ENCODE measurements around the gene PGAM1. TPM values are rescaled to one million over a fixed set of nuclear protein-coding genes. Genes with fewer than 3 reads are reported as not detected.
"Not testable (repeated sequence)": the region's sequence is repeated elsewhere in the genome, so short reads cannot be mapped to it uniquely, and the experiment has no call there.

Gene PGAM1
- polyA plus RNA-seq, 3 donors, result 172 to 199 (median 196) TPM

DNA sequence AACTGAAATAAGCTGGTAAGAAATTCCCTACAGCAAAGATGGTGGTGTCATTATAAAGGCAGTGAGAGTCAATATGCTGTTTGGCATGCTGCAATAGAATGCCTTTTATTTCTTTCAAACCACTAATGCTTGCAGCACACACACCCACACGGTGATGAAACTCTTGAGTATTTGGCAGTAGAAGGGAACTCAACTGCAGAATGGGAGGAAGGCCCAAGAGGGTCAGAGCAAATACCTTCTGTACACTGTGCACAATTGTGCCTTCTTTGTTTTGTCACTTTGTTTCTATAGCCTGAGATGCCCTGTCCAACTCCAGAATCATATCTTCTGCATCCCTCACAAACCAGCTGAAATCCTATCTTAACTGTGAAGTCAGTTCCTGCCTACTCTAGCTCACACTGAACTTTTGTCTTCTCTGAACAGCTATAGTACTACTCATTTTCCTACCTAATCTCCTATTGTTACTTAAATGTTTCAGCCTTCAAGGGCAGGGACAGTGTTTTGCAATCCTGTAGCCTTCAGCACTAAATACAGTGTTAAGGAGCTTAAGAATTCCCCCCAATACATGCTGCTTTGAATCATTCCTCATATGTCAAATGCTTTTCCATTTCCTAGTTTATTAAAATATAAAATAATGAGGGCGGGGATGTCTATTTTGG lies 50.1 kb downstream of the PGAM1 start:
- DNase-seq (ENCODE audit: extremely low read depth in 1 of 11, low read depth in 9 of 11, low spot score in 4 of 11), result no peak

DNA sequence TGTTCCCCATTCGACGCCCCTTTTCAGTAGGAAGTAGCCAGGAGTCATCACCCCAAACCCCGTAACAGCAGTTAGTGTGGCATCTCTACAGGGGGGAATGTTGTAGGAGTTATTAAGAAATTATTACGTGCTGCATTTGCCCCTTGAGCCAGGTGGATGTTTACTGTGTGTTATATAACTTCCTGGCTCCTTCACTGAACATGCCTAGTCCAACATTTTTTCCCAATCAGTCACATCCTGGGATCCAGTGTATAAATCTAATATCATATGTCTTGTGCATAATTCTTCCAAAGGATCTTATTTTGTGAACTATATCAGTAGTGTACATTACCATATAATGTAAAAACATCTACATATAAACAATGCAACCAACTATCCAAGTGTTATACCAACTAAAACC lies 53.4 kb downstream of the PGAM1 start:
- DNase-seq (ENCODE audit: extremely low read depth in 1 of 11, low read depth in 9 of 11, low spot score in 4 of 11), result not testable (repeated sequence)

GRCh38 chr10:97479939-97480338 lies 53.9 kb downstream of the PGAM1 start:
- no peak for DNase-seq (ENCODE audit: extremely low read depth in 1 of 11, low read depth in 9 of 11, low spot score in 4 of 11)

DNA sequence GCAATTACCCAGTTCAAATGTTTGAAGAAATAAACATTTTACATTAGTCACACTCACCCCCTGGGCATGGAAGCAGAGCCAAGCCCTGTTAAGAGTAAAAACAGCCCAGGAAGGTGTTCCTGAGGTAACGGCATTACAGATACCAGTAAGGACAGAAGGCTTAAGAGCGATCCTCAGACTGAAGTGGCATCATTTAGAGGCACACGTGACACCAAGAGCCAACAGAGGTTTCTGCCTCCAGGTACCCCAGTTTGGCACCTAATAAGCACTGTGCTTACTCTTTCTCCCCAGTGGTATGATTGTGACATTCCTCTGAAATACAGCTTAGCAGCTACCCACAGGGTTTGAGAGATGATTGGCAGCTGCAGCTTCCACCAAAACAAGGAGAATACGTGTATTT lies 55.1 kb downstream of the PGAM1 start:
- DNase-seq (ENCODE audit: extremely low read depth in 1 of 11, low read depth in 9 of 11, low spot score in 4 of 11), result no peak

DNA sequence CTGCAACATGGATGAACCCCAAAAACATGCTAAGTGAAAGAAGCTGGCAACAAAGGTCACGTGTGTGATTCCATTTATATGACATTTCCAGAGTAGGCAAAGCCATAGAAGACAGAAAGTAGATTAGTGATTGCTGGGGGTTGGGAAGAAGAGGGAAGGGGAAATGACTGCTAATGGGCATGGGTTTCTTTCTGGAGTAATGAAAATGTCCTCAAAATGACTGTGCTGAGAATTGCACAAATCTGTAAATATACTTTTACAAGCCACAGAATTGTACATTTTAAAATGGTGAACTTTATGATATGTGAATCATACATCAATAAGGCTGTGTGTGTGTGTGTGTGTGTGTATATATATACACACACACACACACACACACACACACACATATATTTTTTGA lies 56.4 kb downstream of the PGAM1 start:
- no peak for DNase-seq (ENCODE audit: extremely low read depth in 1 of 11, low read depth in 9 of 11, low spot score in 4 of 11)

Other genes with a start within 250 kb of the PGAM1 start
- gene SLIT1, start 240.2 kb upstream of the PGAM1 start, polyA plus RNA-seq (ENCODE audit: insufficient read length in 3 of 3), result 1 to 10 TPM; 6.9 to 7.7 (median 7.6) TPM
- 10 to 100 TPM; 27.3 to 42.6 (median 28.7) TPM for gene ARHGAP19, start 133.6 kb upstream of the PGAM1 start, polyA plus RNA-seq (ENCODE audit: insufficient read length in 3 of 3)
- 1 to 10 TPM; 3.4 to 4.6 (median 4.3) TPM for gene FRAT1, start 106.9 kb upstream of the PGAM1 start, polyA plus RNA-seq (ENCODE audit: insufficient read length in 3 of 3)
- 10 to 100 TPM; 12.2 to 14.2 (median 13.2) TPM for gene FRAT2, start 91.5 kb upstream of the PGAM1 start, polyA plus RNA-seq (ENCODE audit: insufficient read length in 3 of 3)
- gene RRP12, start 24.9 kb upstream of the PGAM1 start, polyA plus RNA-seq (ENCODE audit: insufficient read length in 3 of 3), result 10 to 100 TPM; 23.9 to 31.3 (median 25.9) TPM
- gene EXOSC1, start 19.8 kb downstream of the PGAM1 start, polyA plus RNA-seq (ENCODE audit: insufficient read length in 3 of 3), result 10 to 100 TPM; 30.3 to 38.9 (median 32.7) TPM
- 10 to 100 TPM; 38.5 to 40.3 (median 38.8) TPM for gene ZDHHC16, start 20.0 kb downstream of the PGAM1 start, polyA plus RNA-seq (ENCODE audit: insufficient read length in 3 of 3)
- gene MMS19, start 72.2 kb downstream of the PGAM1 start, polyA plus RNA-seq (ENCODE audit: insufficient read length in 3 of 3), result 100 to 1,000 TPM in 1 of 3 donors, 10 to 100 TPM in 2; 93.5 to 107 (median 95.0) TPM
- gene UBTD1, start 72.7 kb downstream of the PGAM1 start, polyA plus RNA-seq (ENCODE audit: insufficient read length in 3 of 3), result 10 to 100 TPM in 1 of 3 donors, 1 to 10 TPM in 2; 6.8 to 11.7 (median 9.8) TPM
- gene ANKRD2, start 146.6 kb downstream of the PGAM1 start, polyA plus RNA-seq (ENCODE audit: insufficient read length in 3 of 3), result under 1 TPM; 0.42 to 0.65 (median 0.60) TPM
- 10 to 100 TPM; 50.6 to 63.7 (median 50.8) TPM for gene HOGA1, start 158.2 kb downstream of the PGAM1 start, polyA plus RNA-seq (ENCODE audit: insufficient read length in 3 of 3)
- 1 to 10 TPM in 1 of 3 donors, under 1 TPM in 2; 0.27 to 1.3 (median 0.84) TPM for gene C10orf62, start 163.5 kb downstream of the PGAM1 start, polyA plus RNA-seq (ENCODE audit: insufficient read length in 3 of 3)
- gene MORN4, start 207.3 kb downstream of the PGAM1 start, polyA plus RNA-seq (ENCODE audit: insufficient read length in 3 of 3), result 10 to 100 TPM; 21.6 to 29.5 (median 22.0) TPM
- 10 to 100 TPM; 17.4 to 20.8 (median 18.9) TPM for gene PI4K2A, start 214.5 kb downstream of the PGAM1 start, polyA plus RNA-seq (ENCODE audit: insufficient read length in 3 of 3)